Activated effector memory CD4-positive, alpha-beta T cell treated with anti-CD3 and anti-CD28 coated beads, Interleukin-2, amount 50 U/mL, for 16 hours (primary cell): ENCODE measurements around the gene MFNG.

Source experiments
- DNase-seq: peaks from one replicate; pipeline ENCODE4 v3.0.0-alpha.2; 2020

The MFNG gene

GRCh38 chr22:37443977-37444376 is 42.2 kb downstream of the MFNG start:
- DNase-seq, result no peak

GRCh38 chr22:37443086-37443485 is 43.1 kb downstream of the MFNG start:
- DNase-seq, result no peak

GRCh38 chr22:37442537-37442936 is 43.6 kb downstream of the MFNG start:
- no peak for DNase-seq

GRCh38 chr22:37442135-37442534 is 44.0 kb downstream of the MFNG start:
- no peak for DNase-seq

GRCh38 chr22:37440875-37441274 is 45.3 kb downstream of the MFNG start:
- DNase-seq, result no peak

- DNase-seq, result no peak
These were observed 46.8 kb downstream of the MFNG start for GRCh38 chr22:37439347-37439746.

- no peak for DNase-seq
These were observed 50.1 kb downstream of the MFNG start for GRCh38 chr22:37435970-37436603.

- DNase-seq, result no peak
These were observed 52.4 kb downstream of the MFNG start for GRCh38 chr22:37433786-37434185.

GRCh38 chr22:37432708-37433054 is 53.5 kb downstream of the MFNG start:
- DNase-seq, result no peak

GRCh38 chr22:37431801-37432707 is 54.1 kb downstream of the MFNG start:
- peak; percentile 72 for DNase-seq

- no peak for DNase-seq
These were observed 54.8 kb downstream of the MFNG start for GRCh38 chr22:37431366-37431765.

- DNase-seq, result no peak
These were observed 55.2 kb downstream of the MFNG start for GRCh38 chr22:37430941-37431340.

- peak; percentile 83 for DNase-seq
These were observed 57.3 kb downstream of the MFNG start for GRCh38 chr22:37428649-37429586.

GRCh38 chr22:37427711-37428635 is 58.2 kb downstream of the MFNG start:
- no peak for DNase-seq

- DNase-seq, result no peak
These were observed 59.0 kb downstream of the MFNG start, which contains the start of gene ELFN2 for GRCh38 chr22:37427135-37427710. Gene ELFN2 (minus strand): TSS chr22:37427479. CDS start chr22:37375534, 51,945 bp downstream.

GRCh38 chr22:37426706-37427134 is 59.5 kb downstream of the MFNG start:
- DNase-seq, result no peak

- DNase-seq, result no peak
These were observed 60.1 kb downstream of the MFNG start for GRCh38 chr22:37425800-37426705.

- no peak for DNase-seq
These were observed 60.8 kb downstream of the MFNG start for GRCh38 chr22:37425369-37425768.

GRCh38 chr22:37423283-37423682 is 62.9 kb downstream of the MFNG start:
- no peak for DNase-seq

GRCh38 chr22:37421468-37421877 is 64.7 kb downstream of the MFNG start:
- no peak for DNase-seq
